Panc1 (cell line): ENCODE data around the gene BEGAIN. TPM values are rescaled to one million over a fixed set of nuclear protein-coding genes. Genes with fewer than 3 reads are reported as not detected.

ENCODE experiments used
- ATAC-seq: fragments of 200-7000 bp; cut with Tn5 transposase; 2 replicates; pipeline ENCODE4 v1.9.1; 2020; ENCODE audit warnings: mild to moderate bottlenecking, moderate library complexity
- BruUV-seq: library from RNA; stranded (reverse); fragments of 400-500 nt; replicated peaks from 2 replicates; lab custom pipeline; 2021; lab: Mats Ljungman, UMichigan
- CTCF ChIA-PET: fragments of 300-600 bp; sonication (Branson Sonifier 250); formaldehyde crosslinking; loops from one replicate; lab custom pipeline; 2022; ENCODE audit warnings: antibody characterized with exemption; lab: Charles Lee
- POLR2A ChIA-PET: fragments of 300-600 bp; sonication (Branson Sonifier 250); formaldehyde crosslinking; loops from one replicate; lab custom pipeline; 2022; ENCODE audit warnings: antibody characterized with exemption; lab: Charles Lee
- DNase-seq: peaks from one replicate; pipeline ENCODE4 v3.0.0-alpha.2; 2010; ENCODE audit warnings: low read depth, low spot score
- H3K27ac ChIP-seq: 2 replicates; pipeline ENCODE4 v1.5.1; 2011; ENCODE audit warnings: mild to moderate bottlenecking, low read length, inconsistent platforms
- H3K27me3 ChIP-seq: fragments of 200-500 bp; sonication (Bioruptor generic); 2 replicates; pipeline ENCODE4 v1.6.0; 2014; ENCODE audit warnings: low read length, inconsistent platforms; ENCODE audit not compliant: control insufficient read depth, insufficient read depth
- H3K36me3 ChIP-seq: fragments of 200-500 bp; sonication (Bioruptor generic); 2 replicates; pipeline ENCODE4 v1.5.1; 2014; ENCODE audit warnings: inconsistent platforms, mild to moderate bottlenecking, low read length, moderate library complexity; ENCODE audit not compliant: control insufficient read depth, insufficient read depth
- H3K4me1 ChIP-seq: 2 replicates; pipeline ENCODE4 v1.5.1; 2011; ENCODE audit warnings: inconsistent platforms, mild to moderate bottlenecking, low read length, moderate library complexity; ENCODE audit not compliant: control insufficient read depth, insufficient read depth
- H3K4me3 ChIP-seq, 2 experiments: 2 replicates each; pipeline ENCODE4 v1.5.1; 2011 to 2012; ENCODE audit warnings: low read depth in 2 of 2, low read length in 2 of 2, mild to moderate bottlenecking in 2 of 2, inconsistent platforms in 1 of 2, moderate library complexity in 1 of 2
- H3K9me3 ChIP-seq: fragments of 200-500 bp; sonication (Bioruptor generic); 2 replicates; pipeline ENCODE4 v1.5.1; 2014; ENCODE audit warnings: low read depth, mild to moderate bottlenecking, inconsistent platforms, low read length, moderate library complexity; ENCODE audit not compliant: control insufficient read depth, insufficient read depth
- POLR2AphosphoS5 ChIP-seq: IDR thresholded peaks from 2 replicates; pipeline ENCODE4 v1.6.1; 2012; ENCODE audit warnings: mild to moderate bottlenecking, low read depth, low read length, moderate library complexity
- SIN3A ChIP-seq: IDR thresholded peaks from 2 replicates; pipeline ENCODE4 v1.6.1; 2012; ENCODE audit warnings: low read depth, mild to moderate bottlenecking, low read length, moderate library complexity, borderline replicate concordance; ENCODE audit not compliant: insufficient read depth
- TCF7L2 ChIP-seq: IDR thresholded peaks from 2 replicates; pipeline ENCODE4 v1.6.1; 2011; ENCODE audit warnings: mild to moderate bottlenecking, low read depth, low read length, inconsistent platforms
- in situ Hi-C: cut with HindIII; loops from 2 replicates; pipeline ENCODE4 v1.10.0; 2016; ENCODE audit warnings: low sequenced_read_pairs, low pct_unique_long_range_greater_than_20kb
- intact Hi-C: fragments of 100-400 bp; cut with micrococcal nuclease; formaldehyde crosslinking; loops from one replicate; pipeline ENCODE4 v1.10.0; 2022; ENCODE audit not compliant: unreplicated experiment
- total RNA-seq: library from RNA; stranded (reverse); gene quantifications from one replicate; pipeline ENCODE4 v1.2.1, GENCODE V29; 2021; ENCODE audit not compliant: unreplicated experiment
- TF ChIP-seq, protein P1 (sequence below): fragments of 450-650 bp; IDR thresholded peaks from 2 replicates; pipeline ENCODE4 v1.5.1; 2017; ENCODE audit warnings: mild to moderate bottlenecking
- TF ChIP-seq, protein P2 (sequence below), 2 experiments: IDR thresholded peaks; 2 replicates each; pipeline ENCODE4 v1.6.1; 2011 to 2012; ENCODE audit warnings: low read depth in 2 of 2, control low read depth in 1 of 2, low read length in 1 of 2, mild to moderate bottlenecking in 1 of 2, moderate library complexity in 1 of 2; ENCODE audit not compliant: insufficient read depth in 1 of 2

The BEGAIN gene
- total RNA-seq, 1 experiment from 2014 or later = 26.5 TPM

DNA sequence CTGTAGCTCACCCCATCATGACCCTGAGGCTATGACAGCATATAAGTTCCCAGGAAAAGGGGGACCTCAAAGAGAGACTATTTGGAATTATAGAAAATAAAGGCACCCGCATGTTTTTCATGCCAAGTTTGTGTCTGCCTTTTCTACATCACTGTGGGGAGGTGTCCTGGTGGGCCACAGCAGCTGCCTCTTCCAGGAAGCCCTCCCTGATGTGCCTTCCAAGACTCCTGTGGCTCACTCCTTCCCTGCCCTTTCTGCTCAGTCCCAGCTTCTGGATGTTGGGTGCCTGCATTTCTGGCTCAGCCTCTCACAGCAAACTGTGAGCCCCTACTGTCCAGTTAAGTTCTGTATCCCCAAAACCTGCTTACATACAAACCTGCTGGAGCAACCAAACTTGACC, 36.3 kb upstream of the BEGAIN start:
- no peaks in the 10 kb centered on the region for H3K36me3 ChIP-seq
- BruUV-seq = no TSS peak
- no peaks in the 10 kb centered on the region for H3K4me1 ChIP-seq
- in situ Hi-C loops (no loop called here), intact Hi-C loops (no loop called here)
- no peak for DNase-seq
- no peaks in the 10 kb centered on the region for H3K27me3 ChIP-seq
- no peak for ATAC-seq
- no peak overlapping the region for H3K4me3 ChIP-seq
- H3K27ac ChIP-seq = no peak overlapping the region
- POLR2A ChIA-PET = no interaction called here
- CTCF ChIA-PET = no interaction called here
- no peaks in the 10 kb centered on the region for H3K9me3 ChIP-seq
- no peak for TF ChIP-seq TCF7L2
- TF ChIP-seq, protein P1, sequence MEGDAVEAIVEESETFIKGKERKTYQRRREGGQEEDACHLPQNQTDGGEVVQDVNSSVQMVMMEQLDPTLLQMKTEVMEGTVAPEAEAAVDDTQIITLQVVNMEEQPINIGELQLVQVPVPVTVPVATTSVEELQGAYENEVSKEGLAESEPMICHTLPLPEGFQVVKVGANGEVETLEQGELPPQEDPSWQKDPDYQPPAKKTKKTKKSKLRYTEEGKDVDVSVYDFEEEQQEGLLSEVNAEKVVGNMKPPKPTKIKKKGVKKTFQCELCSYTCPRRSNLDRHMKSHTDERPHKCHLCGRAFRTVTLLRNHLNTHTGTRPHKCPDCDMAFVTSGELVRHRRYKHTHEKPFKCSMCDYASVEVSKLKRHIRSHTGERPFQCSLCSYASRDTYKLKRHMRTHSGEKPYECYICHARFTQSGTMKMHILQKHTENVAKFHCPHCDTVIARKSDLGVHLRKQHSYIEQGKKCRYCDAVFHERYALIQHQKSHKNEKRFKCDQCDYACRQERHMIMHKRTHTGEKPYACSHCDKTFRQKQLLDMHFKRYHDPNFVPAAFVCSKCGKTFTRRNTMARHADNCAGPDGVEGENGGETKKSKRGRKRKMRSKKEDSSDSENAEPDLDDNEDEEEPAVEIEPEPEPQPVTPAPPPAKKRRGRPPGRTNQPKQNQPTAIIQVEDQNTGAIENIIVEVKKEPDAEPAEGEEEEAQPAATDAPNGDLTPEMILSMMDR = no peak
- TF ChIP-seq, protein P2, sequence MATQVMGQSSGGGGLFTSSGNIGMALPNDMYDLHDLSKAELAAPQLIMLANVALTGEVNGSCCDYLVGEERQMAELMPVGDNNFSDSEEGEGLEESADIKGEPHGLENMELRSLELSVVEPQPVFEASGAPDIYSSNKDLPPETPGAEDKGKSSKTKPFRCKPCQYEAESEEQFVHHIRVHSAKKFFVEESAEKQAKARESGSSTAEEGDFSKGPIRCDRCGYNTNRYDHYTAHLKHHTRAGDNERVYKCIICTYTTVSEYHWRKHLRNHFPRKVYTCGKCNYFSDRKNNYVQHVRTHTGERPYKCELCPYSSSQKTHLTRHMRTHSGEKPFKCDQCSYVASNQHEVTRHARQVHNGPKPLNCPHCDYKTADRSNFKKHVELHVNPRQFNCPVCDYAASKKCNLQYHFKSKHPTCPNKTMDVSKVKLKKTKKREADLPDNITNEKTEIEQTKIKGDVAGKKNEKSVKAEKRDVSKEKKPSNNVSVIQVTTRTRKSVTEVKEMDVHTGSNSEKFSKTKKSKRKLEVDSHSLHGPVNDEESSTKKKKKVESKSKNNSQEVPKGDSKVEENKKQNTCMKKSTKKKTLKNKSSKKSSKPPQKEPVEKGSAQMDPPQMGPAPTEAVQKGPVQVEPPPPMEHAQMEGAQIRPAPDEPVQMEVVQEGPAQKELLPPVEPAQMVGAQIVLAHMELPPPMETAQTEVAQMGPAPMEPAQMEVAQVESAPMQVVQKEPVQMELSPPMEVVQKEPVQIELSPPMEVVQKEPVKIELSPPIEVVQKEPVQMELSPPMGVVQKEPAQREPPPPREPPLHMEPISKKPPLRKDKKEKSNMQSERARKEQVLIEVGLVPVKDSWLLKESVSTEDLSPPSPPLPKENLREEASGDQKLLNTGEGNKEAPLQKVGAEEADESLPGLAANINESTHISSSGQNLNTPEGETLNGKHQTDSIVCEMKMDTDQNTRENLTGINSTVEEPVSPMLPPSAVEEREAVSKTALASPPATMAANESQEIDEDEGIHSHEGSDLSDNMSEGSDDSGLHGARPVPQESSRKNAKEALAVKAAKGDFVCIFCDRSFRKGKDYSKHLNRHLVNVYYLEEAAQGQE (IDR thresholded peaks at IDR 0.05; ENCODE audit: insufficient read depth in 1 of 2, low read depth in 2 of 2, low read length in 1 of 2) = no peak
- no peak for TF ChIP-seq SIN3A
- TF ChIP-seq POLR2AphosphoS5 = no peak

DNA sequence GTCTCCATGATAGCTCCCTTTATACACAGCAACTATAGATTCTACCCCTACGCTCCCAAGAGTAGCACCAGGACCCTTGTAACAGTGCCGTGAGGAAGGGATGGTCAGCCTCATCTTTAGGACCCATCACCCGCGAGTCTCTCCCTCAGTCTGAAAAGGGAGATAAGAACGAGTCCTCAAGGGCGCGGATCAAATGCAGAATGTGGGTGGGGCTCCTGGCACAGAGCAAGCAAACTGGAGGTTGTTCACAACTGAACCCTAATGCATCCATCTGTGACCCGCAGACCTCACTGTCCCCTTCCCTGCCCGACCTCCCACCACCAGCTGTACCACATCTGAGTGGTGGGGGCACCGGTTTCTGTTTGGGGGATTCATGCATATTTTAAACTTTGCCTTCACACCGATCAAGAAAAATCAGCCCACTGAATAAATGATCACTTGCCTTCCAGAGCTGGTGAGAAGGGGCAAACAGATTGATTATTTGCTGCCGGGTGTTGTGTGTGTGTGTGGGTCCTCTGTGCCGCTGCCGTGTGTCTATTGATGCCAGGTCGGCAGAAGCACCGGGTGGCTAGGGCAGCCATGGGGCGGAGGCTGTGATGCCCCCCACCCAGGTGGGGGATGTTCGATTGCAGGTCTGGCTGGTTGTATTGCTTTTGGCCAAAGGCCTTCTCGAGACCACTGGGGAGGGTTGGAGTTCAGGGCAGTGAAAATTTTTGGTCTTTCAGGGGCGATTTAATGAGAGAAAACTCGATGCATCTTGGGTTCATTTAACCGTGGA, 35.7 kb upstream of the BEGAIN start:
- CTCF ChIA-PET = no interaction called here
- Histone ChIP-seq H3K9me3 (no peaks in the 10 kb centered on the region), H3K27ac (no peak overlapping the region), H3K4me3 (no peak overlapping the region), H3K4me1 (no peaks in the 10 kb centered on the region), H3K36me3 (no peaks in the 10 kb centered on the region), H3K27me3 (no peaks in the 10 kb centered on the region)
- in situ Hi-C loops (no loop called here), intact Hi-C loops (no loop called here)
- POLR2A ChIA-PET = no interaction called here
- DNase-seq (no peak), ATAC-seq (no peak)
- BruUV-seq = no TSS peak
- TF ChIP-seq, protein P2 (IDR thresholded peaks at IDR 0.05; ENCODE audit: insufficient read depth in 1 of 2, low read depth in 2 of 2, low read length in 1 of 2) = no peak
- TF ChIP-seq, protein P1 = no peak
- TF ChIP-seq TCF7L2 = no peak
- no peak for TF ChIP-seq POLR2AphosphoS5
- no peak for TF ChIP-seq SIN3A
